HepG2 (cell line): ENCODE results near the gene GPC3.

Experiments used
- AFF4 ChIP-seq: sonication (generic); formaldehyde crosslinking; IDR thresholded peaks from 2 replicates; pipeline ENCODE4 v1.4.0; 2020; ENCODE audit warnings: missing genetic modification reagents
- CEBPB ChIP-seq: IDR thresholded peaks from 2 replicates; pipeline ENCODE4 v1.6.1; 2011; ENCODE audit warnings: low read depth, low read length, improper control_type of control experiment, borderline replicate concordance
- CTCF ChIP-seq: sonication (generic); formaldehyde crosslinking; IDR thresholded peaks from 2 replicates; pipeline ENCODE4 v1.5.0; 2020; ENCODE audit warnings: mild to moderate bottlenecking, missing genetic modification reagents, moderate library complexity
- JUN ChIP-seq: sonication (generic); formaldehyde crosslinking; IDR thresholded peaks from 2 replicates; pipeline ENCODE4 v1.4.0; 2020; ENCODE audit warnings: mild to moderate bottlenecking, missing genetic modification reagents
- MTERF4 ChIP-seq: sonication (generic); formaldehyde crosslinking; IDR thresholded peaks from 2 replicates; pipeline ENCODE4 v1.8.0; 2023; ENCODE audit warnings: mild to moderate bottlenecking, missing genetic modification reagents
- POLR2AphosphoS5 ChIP-seq: IDR thresholded peaks from 2 replicates; pipeline ENCODE4 v1.6.1; 2012; ENCODE audit warnings: low read depth, low read length
- RAD51 ChIP-seq: fragments of 450-650 bp; IDR thresholded peaks from 2 replicates; pipeline ENCODE4 v1.6.1; 2016; ENCODE audit warnings: borderline replicate concordance
- RFX5 ChIP-seq: IDR thresholded peaks from 2 replicates; pipeline ENCODE4 v1.6.1; 2011; ENCODE audit warnings: low read depth, low read length, improper control_type of control experiment
- TGIF2 ChIP-seq: IDR thresholded peaks from 2 replicates; pipeline ENCODE4 v1.6.1; 2016; ENCODE audit warnings: control low read depth, missing compliant biosample characterization
- YY1 ChIP-seq: IDR thresholded peaks from 2 replicates; pipeline ENCODE4 v1.6.1; 2011; ENCODE audit warnings: low read length, low read depth, moderate library complexity, mild to moderate bottlenecking; ENCODE audit not compliant: insufficient read depth, insufficient replicate concordance
- ZNF232 ChIP-seq: sonication (generic); formaldehyde crosslinking; IDR thresholded peaks from 2 replicates; pipeline ENCODE4 v1.4.0; 2020; ENCODE audit warnings: missing genetic modification reagents, borderline replicate concordance
- ZNF629 ChIP-seq: sonication (generic); formaldehyde crosslinking; conservative IDR thresholded peaks from 2 replicates; pipeline ENCODE4 v1.5.0; 2020; ENCODE audit warnings: missing genetic modification reagents
- ZNF687 ChIP-seq: sonication (generic); formaldehyde crosslinking; IDR thresholded peaks from 2 replicates; pipeline ENCODE4 v1.5.1; 2020; ENCODE audit warnings: mild to moderate bottlenecking, missing genetic modification reagents, moderate library complexity

GRCh38 chrX:133868682-133869081 lies 116.7 kb downstream of the GPC3 start:
- TF ChIP-seq CEBPB: no peak
- TF ChIP-seq RAD51: no peak
- no peak for TF ChIP-seq CTCF
- no peak for TF ChIP-seq ZNF232 (CRISPR knock-in tag)
- no peak for TF ChIP-seq AFF4 (CRISPR knock-in tag)
- no peak for TF ChIP-seq ZNF687 (CRISPR knock-in tag)
- TF ChIP-seq POLR2AphosphoS5: no peak
- TF ChIP-seq MTERF4 (CRISPR knock-in tag): no peak
- TF ChIP-seq YY1: no peak
- no peak for TF ChIP-seq JUN (CRISPR knock-in tag)
- no peak for TF ChIP-seq RFX5
- no peak for TF ChIP-seq ZNF629
- TF ChIP-seq TGIF2 (CRISPR knock-in tag): no peak
